Measurements from ENCODE around the gene SMIM36.
"Not testable (repeated sequence)": the region's sequence is repeated elsewhere in the genome, so short reads cannot be mapped to it uniquely, and the experiment has no call there.

Gene SMIM36

DNA sequence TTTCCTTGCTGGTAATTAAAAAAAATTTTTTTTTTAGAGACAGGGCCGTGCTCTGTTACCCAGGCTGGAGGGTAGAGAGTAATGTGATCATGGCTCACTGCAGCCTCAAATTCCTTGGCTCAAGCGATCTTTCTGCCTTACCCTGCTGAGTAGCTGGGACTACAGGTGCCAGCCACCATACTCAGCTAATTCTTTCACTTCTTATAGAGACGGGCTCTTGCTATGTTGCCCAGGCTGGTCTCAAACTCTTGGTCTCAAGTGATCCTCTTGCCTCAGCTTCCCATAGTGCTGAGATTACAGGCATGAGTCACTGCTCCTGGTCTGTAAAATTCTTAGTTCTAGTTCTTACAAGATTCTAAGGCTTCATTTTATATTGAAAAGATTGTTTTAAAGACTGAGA, 11.1 kb downstream of the SMIM36 start:
- DNase-seq: no peak

DNA sequence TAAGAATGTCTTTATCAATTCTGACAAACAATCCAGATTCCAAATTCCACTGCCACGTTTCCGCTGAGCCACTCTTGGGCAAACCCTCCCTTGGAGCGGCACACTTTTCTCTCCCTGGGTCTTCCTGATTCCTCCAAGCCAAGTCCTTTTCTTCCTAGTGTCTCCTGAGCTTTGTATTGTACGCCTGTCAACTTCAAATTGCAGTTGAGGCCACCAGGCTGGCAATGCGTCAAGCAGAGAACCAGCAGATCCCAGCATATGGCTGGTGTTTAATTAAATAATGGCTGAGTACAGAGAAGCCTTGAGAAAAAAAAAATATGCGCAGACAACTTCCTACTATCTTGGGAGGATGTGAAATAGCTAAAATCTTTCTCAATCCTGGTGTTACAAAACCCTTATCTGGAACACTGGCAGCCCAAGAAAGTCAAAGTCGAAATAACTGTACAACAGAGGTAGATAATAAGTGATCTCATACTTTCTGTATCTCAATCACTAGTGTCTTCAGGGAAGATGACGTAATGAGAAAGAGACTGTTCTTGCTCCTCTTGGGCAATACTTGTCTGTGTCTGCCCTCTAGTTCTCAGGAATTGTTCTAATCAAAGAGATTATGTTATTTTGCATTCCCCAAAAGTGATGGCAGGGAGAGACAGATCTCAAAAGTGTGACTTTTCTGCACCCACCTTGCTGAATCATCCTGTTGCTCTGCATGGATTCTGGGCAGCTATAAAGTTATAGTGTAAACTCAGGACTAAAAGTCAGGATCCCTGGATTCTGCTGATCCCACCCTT, 15.0 kb downstream of the SMIM36 start:
- peak; percentile 12 for DNase-seq

DNA sequence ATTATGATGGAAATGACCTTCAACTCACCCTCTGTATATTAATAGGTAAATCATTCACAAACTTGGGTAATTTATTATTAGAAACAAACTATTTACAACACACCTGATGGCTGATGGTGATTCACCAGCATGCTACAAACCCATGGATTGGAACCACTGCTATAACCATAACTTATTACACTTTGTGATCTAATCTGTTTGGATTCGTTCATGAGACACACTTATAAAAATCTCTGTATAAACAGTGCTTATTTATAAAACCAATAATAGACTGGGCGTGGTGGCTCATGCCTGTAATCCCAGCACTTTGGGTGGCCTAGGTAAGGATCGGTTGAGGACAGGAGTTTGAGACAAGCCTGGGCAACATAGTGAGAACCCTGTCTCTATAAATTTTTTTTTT, 16.0 kb downstream of the SMIM36 start:
- no peak for DNase-seq

DNA sequence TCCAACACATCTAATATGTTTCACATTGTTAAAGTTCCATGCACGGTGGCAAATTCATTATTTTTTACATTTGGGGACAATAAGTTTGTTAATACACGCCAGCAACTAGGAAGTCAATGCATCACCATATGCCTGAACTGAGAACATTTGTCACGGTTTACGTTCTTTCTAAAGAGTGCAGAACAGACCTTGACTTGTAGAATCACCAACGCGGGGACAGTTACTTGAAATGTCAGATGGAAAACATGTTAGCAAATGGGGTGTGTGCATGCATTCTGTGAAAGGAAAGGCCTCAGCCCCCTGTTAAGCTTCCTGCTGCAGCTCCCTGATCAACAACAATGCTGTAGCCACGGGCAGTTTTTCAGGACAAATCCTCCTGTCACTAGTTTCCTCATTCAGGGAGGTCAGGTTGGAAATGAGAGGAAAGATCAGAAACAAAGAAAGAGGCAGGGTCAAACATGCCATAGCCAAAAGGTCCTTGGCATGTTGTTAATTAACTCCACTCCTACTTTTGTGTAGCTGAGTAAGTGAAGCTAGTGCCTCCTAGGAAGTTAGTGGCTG, 18.4 kb downstream of the SMIM36 start:
- no peak for DNase-seq

DNA sequence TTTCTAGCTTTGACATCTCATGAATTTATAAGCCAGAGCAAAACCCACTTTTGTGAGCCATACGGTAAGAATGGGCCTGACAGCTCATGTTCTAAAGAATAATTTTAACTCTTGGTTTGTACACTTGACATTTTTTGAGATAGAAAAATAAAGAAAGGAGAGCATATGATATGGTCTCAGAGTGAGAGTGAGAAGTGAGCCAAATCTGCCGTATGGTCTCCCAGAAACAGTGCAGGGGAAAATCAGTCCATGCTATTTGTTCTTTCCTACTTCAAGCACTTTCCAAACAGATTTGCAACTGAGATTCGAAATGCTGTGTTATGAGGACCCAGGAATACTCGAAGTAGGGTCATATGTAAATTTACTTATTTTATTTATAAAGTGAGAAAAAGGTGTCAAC, 20.9 kb downstream of the SMIM36 start:
- no peak for DNase-seq

DNA sequence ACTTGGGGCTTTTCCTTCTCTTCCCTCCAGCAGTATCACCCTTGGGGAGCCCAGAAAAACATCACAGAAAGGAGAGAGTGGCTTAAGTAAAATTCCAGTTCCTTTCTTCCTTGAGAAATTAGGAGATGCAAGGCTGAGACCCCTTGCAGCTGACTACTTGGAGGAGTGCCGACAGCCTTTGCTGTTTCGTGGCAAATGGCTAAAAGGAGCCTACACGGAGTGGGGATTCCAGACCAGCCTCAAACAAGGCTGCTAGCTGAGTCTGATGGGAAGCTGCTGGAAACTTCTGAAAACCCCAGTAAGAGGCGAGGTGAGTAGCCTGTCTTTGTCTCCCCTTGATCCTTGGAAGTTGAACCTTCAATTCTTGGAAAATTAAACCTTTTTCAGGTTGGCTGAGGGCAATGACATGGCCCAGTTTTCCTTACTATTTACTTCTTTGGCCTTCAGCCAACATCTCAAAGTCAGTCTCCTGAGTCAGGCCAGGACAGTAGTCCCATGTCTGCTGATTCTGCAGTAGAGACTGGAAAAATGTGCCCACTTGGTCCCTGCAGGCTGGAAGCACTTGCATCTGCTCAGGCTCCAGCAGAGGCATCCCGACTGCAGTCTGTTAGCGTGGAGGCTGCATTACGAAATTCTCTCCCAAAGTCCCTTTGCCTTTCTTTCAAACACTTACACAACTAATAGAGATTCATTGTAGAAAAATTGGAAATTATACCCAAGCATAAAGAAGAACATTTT, 23.4 kb downstream of the SMIM36 start:
- no peak for DNase-seq

DNA sequence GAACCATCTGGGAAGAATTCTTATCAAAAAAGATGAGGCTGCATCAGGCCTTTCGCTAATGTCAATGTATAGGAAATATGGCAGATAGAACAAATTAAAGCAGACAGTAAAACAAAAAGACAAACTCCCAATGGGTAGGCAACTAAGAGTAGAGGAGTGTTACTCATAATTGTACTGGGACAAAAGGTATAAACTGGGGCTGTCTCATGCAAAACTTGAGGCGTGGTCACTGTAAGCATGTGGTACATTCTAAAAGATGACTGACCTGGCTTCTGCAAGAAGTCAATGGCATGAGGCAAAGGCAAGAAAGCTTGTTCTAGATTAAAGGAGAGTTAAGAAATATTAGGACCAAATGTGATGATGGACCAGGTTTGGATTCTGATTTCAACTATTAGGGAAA, 26.7 kb downstream of the SMIM36 start:
- DNase-seq: no peak

DNA sequence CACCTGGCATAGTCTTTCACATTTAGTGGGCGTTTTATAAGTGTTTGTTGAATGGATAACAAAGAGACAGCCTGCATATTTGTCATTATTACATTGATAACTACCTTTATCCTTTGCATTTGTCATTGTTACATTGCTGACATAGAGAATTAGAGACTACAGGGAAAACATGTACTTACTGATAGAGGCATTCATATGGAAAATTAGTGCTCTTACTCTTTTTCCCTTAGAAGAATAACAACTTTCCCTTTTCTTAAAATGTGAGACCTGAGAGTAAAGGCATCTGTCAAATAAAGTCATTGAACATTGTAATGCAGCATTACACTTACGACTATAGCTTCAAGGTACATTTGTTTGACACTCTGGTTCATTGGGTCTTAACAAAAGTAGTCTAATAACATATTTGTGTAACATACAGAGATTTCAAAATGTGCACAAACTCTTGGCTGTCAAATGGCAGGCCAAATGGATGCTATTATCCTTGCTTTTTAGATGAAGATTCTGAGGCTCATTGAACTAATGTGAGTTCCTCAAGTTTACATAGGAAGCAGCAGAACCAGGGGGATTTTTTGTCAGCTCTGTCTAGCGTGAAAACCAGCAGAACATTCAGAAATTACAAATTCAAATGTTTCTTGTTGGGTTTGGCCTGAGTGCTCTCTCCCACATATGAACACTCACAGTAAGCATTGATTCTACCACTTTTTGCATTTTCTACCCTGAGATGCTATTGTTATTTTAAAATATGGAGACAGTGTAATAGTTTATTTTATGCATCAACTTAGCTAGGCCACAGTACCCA, 28.5 kb downstream of the SMIM36 start:
- no peak for DNase-seq

DNA sequence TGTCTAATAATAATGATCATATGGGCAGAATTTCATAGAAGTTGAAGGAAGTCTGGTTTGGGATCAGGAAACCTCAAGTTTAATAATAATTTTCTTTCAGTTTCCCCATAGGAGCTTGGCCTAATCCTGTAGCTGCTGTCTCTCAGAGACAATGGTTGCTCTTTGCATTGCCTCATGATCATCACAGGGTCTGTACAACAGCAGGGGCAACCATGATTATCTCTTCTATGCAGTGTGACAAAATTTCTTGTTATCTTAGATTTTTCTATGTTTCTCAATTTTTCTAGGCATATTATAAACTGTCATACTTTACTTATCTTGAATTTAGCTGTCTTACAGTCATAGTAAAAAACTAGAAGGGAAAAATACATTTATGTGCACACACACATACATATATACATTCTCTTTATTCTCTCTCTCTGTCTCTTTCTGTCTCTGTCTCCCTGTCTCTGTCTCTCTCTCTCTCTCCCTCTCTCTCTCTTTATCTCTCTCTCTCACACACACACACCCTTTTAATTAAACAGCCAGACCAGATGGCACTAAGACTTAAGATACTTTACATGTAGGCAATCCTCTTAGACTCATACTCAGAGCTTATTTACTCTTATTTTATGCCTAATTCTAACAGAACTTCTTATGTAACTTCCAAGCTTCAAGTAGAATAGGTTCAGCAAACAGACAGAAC, 30.5 kb downstream of the SMIM36 start:
- no peak for DNase-seq

DNA sequence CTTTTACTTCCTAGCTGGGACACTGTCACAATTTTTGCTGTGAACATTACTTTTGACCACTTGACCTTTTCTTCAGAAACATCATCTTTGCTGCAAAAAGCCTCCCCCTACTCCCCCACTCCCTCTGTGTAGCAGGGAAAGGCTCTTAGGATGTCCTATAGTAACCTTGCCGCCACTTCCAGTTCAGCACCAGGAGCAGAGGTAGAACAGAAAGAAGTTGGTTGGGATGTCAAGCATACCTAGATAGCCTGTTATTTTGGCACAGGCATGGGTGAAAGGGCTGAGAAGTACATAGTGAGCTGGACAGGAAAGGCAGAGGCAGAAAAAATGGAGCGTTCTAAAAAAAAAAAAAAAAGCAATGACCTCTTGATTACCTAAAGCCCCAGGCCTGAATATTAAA, 31.3 kb downstream of the SMIM36 start:
- no peak for DNase-seq

DNA sequence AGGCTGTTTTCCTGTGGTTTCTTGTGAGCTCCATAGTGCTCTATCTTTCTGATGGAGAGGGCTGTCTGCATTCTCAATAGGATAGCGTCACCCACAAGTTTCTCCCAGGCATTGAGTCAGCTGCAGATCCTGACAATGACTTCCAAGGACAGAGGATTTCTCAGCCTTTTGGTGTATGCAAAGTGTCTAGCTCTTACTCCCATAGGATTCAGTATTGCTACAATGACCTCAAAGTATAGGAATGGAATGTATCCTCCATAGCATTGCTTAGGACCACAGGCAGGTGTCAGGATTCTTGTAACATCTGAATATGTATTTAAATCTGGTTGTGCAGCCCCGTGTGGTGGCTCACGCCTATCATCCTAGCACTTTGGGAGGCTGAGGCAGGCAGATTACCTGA, 32.3 kb downstream of the SMIM36 start:
- DNase-seq: no peak

DNA sequence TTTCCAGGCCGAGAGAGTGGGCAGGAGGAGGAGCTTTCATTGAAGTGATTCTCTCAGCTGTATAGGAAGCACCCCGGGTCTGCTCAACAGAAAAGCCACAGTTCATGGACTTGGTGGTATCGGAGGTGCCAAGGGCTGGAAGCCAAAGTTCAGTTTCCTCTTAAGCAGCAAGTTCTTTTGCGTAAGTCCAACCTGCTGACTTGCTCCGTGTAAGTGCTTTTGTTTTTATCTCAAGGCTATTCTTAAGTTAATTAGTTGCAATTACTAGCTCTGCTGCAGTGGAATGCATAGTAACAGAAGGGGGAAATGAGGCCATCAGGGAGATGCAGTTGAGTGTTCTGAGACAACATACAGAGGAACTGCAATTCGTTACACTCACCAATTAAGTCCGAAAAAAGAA, 44.6 kb downstream of the SMIM36 start:
- no peak for DNase-seq

DNA sequence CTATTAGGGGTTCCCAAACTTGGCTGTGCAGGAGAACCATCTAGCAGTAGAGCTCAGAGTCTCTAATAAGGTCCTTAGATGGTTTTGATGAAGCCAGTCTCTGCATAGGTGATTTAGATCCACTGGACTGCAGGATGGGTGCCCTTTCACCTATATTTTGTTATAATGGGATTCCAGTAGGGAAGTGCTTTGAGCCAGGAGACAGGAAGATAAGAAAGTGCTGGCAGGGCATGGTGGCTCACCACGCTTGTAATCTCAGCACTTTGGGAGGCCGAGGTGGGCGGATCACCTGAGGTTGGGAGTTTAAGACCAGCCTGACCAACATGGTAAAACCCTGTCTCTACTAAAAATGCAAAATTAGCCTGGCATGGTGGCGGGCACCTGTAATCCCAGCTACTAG, 45.5 kb downstream of the SMIM36 start:
- DNase-seq: not testable (repeated sequence)

DNA sequence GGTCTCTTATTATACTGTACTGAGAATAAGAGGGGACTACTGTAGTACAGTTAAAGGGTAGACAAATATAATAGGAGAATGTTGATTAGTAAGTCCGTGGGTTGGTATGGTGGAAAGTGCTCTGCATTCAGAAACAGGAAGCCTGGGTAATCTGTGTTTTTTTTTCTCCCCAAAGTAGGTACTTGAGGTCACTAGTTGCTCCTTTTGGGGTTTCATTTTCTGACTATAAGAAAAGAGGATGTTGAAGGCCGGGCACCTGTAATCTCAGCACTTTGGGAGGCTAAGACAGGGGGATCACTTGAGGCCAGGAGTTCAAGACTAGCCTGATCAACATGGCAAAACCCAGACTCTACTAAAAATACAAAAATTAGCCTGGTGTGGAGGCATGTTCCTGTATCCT, 47.7 kb downstream of the SMIM36 start:
- DNase-seq: no peak

DNA sequence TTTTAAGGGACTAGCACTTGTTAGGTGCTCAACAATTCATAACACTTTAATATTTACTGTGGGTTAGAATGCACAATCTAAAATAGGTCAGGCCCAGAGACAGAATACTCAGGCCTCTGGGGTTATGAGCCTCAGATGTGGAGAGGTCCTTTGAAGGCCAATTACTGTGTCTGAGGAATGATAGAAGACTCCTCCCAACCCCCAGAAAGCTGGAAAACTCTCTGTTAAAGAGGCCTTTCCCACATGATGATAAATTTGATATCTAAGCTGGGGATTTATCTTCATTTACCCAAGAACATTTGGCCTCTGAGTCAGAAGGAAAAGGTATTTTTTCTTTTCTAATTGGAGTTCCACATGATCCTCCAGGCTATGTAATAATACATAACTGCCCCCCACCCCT, 48.5 kb downstream of the SMIM36 start:
- DNase-seq: no peak

DNA sequence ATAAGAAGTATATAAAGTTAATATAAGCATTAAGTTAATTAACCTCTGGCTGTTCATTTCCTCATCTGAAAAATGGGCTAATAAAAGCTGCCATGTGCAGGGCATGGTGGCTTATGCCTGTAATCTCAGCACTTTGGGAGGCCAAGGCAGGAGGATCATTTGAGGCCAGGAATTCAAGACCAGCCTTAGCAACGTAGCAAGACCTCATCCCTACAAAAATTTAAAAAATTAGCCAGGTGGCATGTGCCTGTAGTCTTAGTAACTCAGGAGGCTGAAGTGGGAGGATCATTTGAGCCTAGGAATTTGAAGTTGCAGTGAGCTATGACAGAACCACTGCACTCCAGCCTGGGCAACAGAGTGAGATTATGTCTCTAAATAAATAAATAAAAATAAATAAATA, 49.0 kb downstream of the SMIM36 start:
- DNase-seq: no peak

DNA sequence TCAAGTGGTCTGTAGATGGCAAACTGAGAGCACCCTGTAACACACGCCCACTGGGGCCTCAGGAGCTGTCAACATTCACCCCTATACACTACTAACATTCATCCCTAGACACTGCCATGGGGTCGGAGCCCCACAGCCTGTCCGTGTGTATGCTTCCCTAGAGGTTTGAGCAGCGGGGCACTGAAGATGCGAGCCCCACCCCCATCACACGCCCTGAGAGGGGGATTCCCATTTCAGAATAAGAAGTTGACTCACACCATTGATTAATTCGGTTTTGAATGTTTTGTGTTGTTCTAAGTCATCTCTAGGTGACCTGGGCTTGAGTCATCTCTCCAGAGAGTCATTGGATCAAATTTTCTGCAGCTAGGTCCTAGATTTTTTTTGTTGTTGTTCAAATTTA, 52.3 kb downstream of the SMIM36 start:
- DNase-seq: no peak

DNA sequence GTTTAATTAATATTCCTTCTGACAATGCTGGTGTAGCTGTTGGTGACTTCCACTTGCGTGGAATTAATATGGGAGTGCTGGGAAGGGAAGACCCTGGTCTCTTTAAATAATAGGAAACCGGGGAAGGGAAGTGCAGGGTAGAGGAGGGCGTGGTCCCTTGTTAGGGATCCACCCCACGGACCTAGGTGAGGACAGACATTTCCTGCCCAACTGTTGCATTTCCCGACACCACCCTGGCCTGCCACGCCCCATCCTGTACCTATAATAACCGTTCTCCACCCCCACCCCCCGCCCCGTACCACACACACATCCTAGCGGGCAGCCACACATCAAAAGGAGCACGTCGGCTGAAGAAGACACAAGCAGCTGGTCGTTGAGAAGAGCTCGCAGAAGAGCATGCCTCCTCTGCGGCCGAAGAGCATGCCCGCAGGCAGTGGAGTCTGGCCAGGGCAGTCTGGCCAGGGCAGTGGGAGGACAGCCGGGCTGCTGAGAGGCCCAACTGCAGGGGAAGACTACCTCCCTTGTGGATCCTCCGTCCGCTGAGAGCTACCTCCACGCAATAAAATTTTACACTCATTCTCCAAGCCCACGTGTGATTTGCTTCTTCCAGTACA, 52.9 kb downstream of the SMIM36 start:
- no peak for DNase-seq

DNA sequence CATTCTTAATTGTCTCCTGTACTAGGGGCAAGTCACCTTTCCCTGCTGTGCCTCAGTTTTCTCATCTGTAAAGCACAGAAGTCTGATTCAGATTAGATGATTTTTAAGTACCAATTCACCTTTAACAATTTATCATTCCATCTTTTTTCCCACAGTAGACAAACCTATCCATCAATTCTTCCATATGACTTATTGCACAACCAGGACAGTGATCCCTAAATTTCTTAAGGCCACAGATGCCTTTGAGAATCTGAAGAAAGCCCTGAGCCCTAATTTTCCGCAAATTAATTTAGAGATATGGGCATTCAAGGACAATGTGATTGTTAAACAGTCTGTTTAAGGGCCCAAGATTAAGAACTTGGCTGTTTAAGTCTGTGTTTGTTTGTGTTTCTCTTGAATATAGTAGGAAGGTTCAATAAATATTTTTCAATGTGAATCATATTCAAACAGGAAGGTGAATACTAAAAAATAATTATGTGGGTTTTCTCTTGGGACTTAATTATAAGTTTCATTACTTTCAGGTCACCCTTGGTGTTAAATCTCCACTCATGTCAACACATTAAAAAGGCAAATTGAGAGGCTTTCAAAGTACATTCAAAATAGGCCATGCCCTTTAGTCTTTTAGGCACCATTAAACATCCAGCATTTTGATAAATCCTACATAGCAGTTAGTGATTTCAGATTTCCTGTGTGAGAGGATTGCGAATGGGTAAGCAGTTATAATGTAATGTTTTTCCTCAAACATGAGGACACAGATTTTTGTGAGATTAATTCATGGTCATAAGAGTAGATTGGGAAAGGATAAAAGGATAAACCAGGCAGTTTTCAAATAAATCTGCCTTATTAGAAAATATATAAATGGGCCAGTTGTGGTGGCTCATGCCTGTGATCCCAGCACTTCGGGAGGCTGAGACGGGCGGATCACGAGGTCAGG, 54.7 kb downstream of the SMIM36 start:
- no peak for DNase-seq

DNA sequence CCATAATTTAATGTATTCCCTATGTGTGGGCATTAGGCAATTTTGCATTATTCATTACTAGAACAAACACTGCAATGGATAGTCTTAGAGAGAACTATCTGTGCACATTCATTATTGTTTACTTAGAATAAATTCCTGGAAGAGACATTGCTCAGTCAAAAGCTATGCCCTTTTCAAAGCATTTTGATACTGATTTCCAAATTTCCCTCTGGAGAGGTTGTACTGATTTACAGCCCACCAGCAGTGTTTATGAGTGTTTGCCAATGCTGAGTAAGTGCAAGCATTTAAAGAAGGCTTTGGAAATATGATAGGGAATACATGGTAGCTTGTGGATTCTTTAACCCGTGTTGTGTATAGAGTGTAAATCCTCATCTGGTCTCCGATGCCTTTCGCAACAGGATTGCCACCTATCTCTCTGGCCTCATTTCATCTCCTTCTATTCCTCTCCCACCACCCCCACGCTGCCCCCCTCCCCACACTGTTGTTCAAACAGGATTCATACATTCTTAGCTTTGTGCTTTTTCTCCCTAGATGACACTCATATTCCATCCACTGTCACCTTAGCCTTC, 56.3 kb downstream of the SMIM36 start:
- no peak for DNase-seq
